GM21367 (cell line): Measurements from ENCODE around the gene NCOA1.

Source experiments
- ATAC-seq: cut with Tn5 transposase; IDR thresholded peaks from one replicate; pipeline ENCODE4 v1.9.1; 2021; ENCODE audit not compliant: unreplicated experiment

Gene NCOA1

DNA sequence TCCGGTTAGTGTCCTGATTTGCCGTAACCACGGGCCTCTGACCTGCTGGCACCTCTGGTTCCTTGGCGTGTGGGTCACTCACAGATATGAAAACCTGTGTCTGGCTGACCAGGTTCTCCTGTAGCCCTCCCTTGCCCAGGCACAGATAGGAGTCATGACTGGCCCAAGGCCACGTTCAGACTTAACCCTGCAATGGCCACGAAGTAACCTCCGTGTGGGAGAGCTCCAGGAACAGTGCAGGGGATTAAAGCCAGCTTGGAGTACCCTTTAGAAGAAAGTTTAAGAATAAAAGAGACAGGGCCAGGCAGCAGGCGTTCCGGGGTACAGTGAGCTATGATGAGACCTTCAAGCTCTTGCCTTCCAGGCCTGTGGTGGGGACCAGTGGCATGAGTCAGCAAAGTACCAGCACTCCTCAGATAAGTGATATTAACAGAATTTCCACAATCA is 327.7 kb downstream of the NCOA1 start:
- ATAC-seq, result no peak

DNA sequence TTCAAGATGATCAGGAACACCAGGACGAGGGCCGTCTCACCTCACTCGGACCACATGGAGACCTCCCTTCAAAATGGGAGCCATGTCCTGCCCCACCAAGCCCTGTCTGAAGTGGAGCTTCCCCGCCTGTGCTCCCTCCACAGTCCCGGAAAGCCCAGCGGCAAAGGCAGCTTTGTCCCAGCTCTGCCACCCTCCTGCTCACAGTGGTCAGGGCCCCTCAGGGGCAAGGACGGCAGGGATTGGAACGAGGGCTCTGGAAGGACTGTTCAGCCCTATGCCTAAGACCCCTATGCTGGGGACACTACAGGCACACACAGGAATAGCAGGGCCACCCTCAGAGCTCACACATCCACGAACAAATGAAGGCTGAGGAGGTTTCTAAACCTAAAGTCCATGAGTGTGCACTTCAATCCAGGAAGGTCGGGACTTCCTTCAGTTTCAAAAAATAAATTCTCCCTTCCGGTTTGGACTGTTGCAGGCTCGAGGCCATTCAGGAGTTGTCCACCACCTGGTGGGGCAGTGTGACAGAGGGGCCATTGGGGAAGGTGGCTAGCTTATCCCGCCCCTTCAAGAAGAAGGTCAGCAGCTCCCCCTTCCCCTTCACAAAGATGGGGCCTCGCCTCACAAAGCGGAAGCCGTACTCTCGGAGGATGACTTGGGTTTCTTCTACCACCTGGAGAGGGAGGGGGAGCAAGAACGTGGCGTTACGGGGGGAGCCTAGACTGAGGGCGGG is 328.6 kb downstream of the NCOA1 start:
- ATAC-seq, result no peak

DNA sequence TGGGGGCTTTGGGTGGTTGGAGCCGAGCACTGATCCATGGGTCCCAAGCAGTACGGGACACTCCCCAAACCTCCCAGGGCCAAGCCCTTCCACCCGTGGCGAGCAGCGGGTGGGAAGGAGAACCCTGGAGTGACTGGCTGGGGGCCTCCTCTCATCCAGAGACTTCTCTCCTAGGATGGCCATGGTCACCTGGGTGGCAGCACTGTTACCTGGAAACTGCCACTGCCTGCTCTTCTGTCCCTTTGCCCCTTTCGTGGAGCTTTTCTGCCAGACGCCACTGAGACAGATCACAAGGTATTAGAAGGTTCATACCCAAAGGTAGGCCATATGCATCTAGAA is 329.1 kb downstream of the NCOA1 start:
- ATAC-seq, result no peak
